SK-N-SH treated with all-trans-retinoic acid at 6 μM for 48 hours (cell line): ENCODE results near the gene PNPLA6.
A peak's percentile ranks its signal among the peaks of the same experiment; 100 is the strongest.

Source experiments
- ATAC-seq: fragments of 200-7000 bp; cut with Tn5 transposase; 3 replicates; pipeline ENCODE4 v1.9.1; 2020; ENCODE audit warnings: mild to moderate bottlenecking, moderate library complexity
- ARNTL ChIP-seq: fragments of 450-650 bp; formaldehyde crosslinking; IDR thresholded peaks from 2 replicates; pipeline ENCODE4 v1.5.0; 2020; ENCODE audit warnings: low read depth, mild to moderate bottlenecking, moderate library complexity, borderline replicate concordance
- BACH2 ChIP-seq: fragments of 250-450 bp; sonication (Bioruptor Pico); IDR thresholded peaks from 2 replicates; pipeline ENCODE4 v1.9.0; 2021; ENCODE audit warnings: mild to moderate bottlenecking, borderline replicate concordance
- CREB5 ChIP-seq: fragments of 250-450 bp; sonication (Bioruptor Pico); IDR thresholded peaks from 2 replicates; pipeline ENCODE4 v1.5.1; 2020; ENCODE audit warnings: low read depth, mild to moderate bottlenecking, moderate library complexity
- ESRRG ChIP-seq: fragments of 250-450 bp; sonication (Bioruptor Pico); IDR thresholded peaks from 2 replicates; pipeline ENCODE4 v1.6.1; 2021; ENCODE audit warnings: mild to moderate bottlenecking
- GLIS3 ChIP-seq: fragments of 250-450 bp; sonication (Bioruptor Pico); IDR thresholded peaks from 2 replicates; pipeline ENCODE4 v1.5.0; 2020; ENCODE audit warnings: mild to moderate bottlenecking, moderate library complexity
- ISL1 ChIP-seq: fragments of 250-450 bp; sonication (Bioruptor Pico); IDR thresholded peaks from 2 replicates; pipeline ENCODE4 v2.1.2; 2022; ENCODE audit warnings: mild to moderate bottlenecking, moderate library complexity
- OSR1 ChIP-seq: fragments of 250-450 bp; sonication (Bioruptor Pico); IDR thresholded peaks from 2 replicates; pipeline ENCODE4 v1.8.0; 2022; ENCODE audit warnings: moderate library complexity, mild to moderate bottlenecking, inconsistent platforms
- PATZ1 ChIP-seq: fragments of 250-450 bp; sonication (Bioruptor Pico); IDR thresholded peaks from 2 replicates; pipeline ENCODE4 v1.8.0; 2020; ENCODE audit warnings: mild to moderate bottlenecking, moderate library complexity, borderline replicate concordance
- POU6F1 ChIP-seq: fragments of 250-450 bp; sonication (Bioruptor Pico); IDR thresholded peaks from 2 replicates; pipeline ENCODE4 v1.8.0; 2021; ENCODE audit warnings: low read depth, mild to moderate bottlenecking, moderate library complexity, borderline replicate concordance
- PPARA ChIP-seq: fragments of 250-450 bp; sonication (Bioruptor Pico); IDR thresholded peaks from 2 replicates; pipeline ENCODE4 v1.5.0; 2020; ENCODE audit warnings: mild to moderate bottlenecking, borderline replicate concordance
- RARB ChIP-seq: fragments of 250-450 bp; sonication (Bioruptor Pico); IDR thresholded peaks from 2 replicates; pipeline ENCODE4 v1.8.0; 2021; ENCODE audit warnings: mild to moderate bottlenecking, moderate library complexity
- SNAI2 ChIP-seq: fragments of 250-450 bp; sonication (Bioruptor Pico); IDR thresholded peaks from 2 replicates; pipeline ENCODE4 v1.5.0; 2020; ENCODE audit warnings: mild to moderate bottlenecking, moderate library complexity
- TCF4 ChIP-seq: fragments of 250-450 bp; sonication (Bioruptor Pico); IDR thresholded peaks from 2 replicates; pipeline ENCODE4 v1.8.0; 2021; ENCODE audit warnings: mild to moderate bottlenecking, moderate library complexity, borderline replicate concordance
- TOX ChIP-seq: fragments of 250-450 bp; sonication (Bioruptor Pico); IDR thresholded peaks from 2 replicates; pipeline ENCODE4 v1.8.0; 2021; ENCODE audit warnings: mild to moderate bottlenecking, moderate library complexity, borderline replicate concordance
- TSHZ2 ChIP-seq: fragments of 250-450 bp; sonication (Bioruptor Pico); IDR thresholded peaks from 2 replicates; pipeline ENCODE4 v1.5.0; 2020; ENCODE audit warnings: mild to moderate bottlenecking, moderate library complexity
- ZC3H10 ChIP-seq: fragments of 250-450 bp; sonication (Bioruptor Pico); IDR thresholded peaks from 2 replicates; pipeline ENCODE4 v1.5.1; 2021; ENCODE audit warnings: mild to moderate bottlenecking, moderate library complexity
- ZFP3 ChIP-seq: fragments of 250-450 bp; sonication (Bioruptor Pico); IDR thresholded peaks from 2 replicates; pipeline ENCODE4 v1.5.0; 2020; ENCODE audit warnings: mild to moderate bottlenecking, moderate library complexity
- ZFP30 ChIP-seq: fragments of 450-650 bp; formaldehyde crosslinking; IDR thresholded peaks from 2 replicates; pipeline ENCODE4 v1.5.0; 2022; ENCODE audit warnings: mild to moderate bottlenecking, moderate library complexity
- ZNF565 ChIP-seq: fragments of 450-650 bp; formaldehyde crosslinking; conservative IDR thresholded peaks from 2 replicates; pipeline ENCODE4 v1.5.0; 2020; ENCODE audit warnings: low read depth, mild to moderate bottlenecking, moderate library complexity
- ZNF70 ChIP-seq: fragments of 450-650 bp; formaldehyde crosslinking; IDR thresholded peaks from 2 replicates; pipeline ENCODE4 v1.5.0; 2020; ENCODE audit warnings: mild to moderate bottlenecking, moderate library complexity
- ZNF8 ChIP-seq: fragments of 450-650 bp; formaldehyde crosslinking; IDR thresholded peaks from 2 replicates; pipeline ENCODE4 v1.5.0; 2020; ENCODE audit warnings: mild to moderate bottlenecking, moderate library complexity

Gene PNPLA6

GRCh38 chr19:7507884-7508283 is 27.6 kb upstream of the PNPLA6 start:
- TF ChIP-seq BACH2 (CRISPR knock-in tag) (no peak), ZNF8 (CRISPR knock-in tag) (no peak), CREB5 (CRISPR knock-in tag) (no peak), SNAI2 (no peak), ISL1 (CRISPR knock-in tag) (no peak), POU6F1 (CRISPR knock-in tag) (no peak), GLIS3 (CRISPR knock-in tag) (no peak)

GRCh38 chr19:7509625-7510024 is 25.9 kb upstream of the PNPLA6 start:
- TF ChIP-seq ZC3H10 (CRISPR knock-in tag) (no peak), ZFP30 (CRISPR knock-in tag) (no peak), RARB (CRISPR knock-in tag) (no peak), TSHZ2 (CRISPR knock-in tag) (no peak), BACH2 (CRISPR knock-in tag) (no peak), SNAI2 (no peak), TCF4 (CRISPR knock-in tag) (no peak), CREB5 (CRISPR knock-in tag) (no peak), POU6F1 (CRISPR knock-in tag) (no peak), PPARA (no peak), ARNTL (CRISPR knock-in tag) (no peak), ZFP3 (CRISPR knock-in tag) (no peak), ZNF8 (CRISPR knock-in tag) (no peak), TOX (no peak), ZNF70 (no peak), GLIS3 (CRISPR knock-in tag) (no peak), OSR1 (CRISPR knock-in tag) (no peak)
- ATAC-seq: no peak

More at GRCh38 chr19:7507884-7508283, 27.6 kb upstream of the PNPLA6 start:
- ATAC-seq: peak; percentile 93

GRCh38 chr19:7512400-7512851 is 23.1 kb upstream of the PNPLA6 start:
- TF ChIP-seq PPARA (no peak), RARB (CRISPR knock-in tag) (no peak)
- no peak for ATAC-seq

GRCh38 chr19:7513809-7514642 is 21.5 kb upstream of the PNPLA6 start:
- TF ChIP-seq PPARA: no peak
- TF ChIP-seq GLIS3 (CRISPR knock-in tag): no peak
- no peak for TF ChIP-seq ESRRG (CRISPR knock-in tag)
- peak; percentile 92 for TF ChIP-seq ZNF70
- no peak for TF ChIP-seq ZNF565
- TF ChIP-seq ZNF8 (CRISPR knock-in tag): no peak
- TF ChIP-seq ZC3H10 (CRISPR knock-in tag): no peak
- no peak for TF ChIP-seq ZFP3 (CRISPR knock-in tag)
- peak; percentile 82; the same call in 1 of the 2 replicates for TF ChIP-seq TCF4 (CRISPR knock-in tag)
- TF ChIP-seq TOX: no peak
- TF ChIP-seq PATZ1 (CRISPR knock-in tag): no peak
- no peak for ATAC-seq
